ENCODE results near the gene CSE1L.
A peak's percentile ranks its signal among the peaks of the same experiment; 100 is the strongest.
"Not testable (repeated sequence)": the region's sequence is repeated elsewhere in the genome, so short reads cannot be mapped to it uniquely, and the experiment has no call there.

Gene CSE1L, protein sequence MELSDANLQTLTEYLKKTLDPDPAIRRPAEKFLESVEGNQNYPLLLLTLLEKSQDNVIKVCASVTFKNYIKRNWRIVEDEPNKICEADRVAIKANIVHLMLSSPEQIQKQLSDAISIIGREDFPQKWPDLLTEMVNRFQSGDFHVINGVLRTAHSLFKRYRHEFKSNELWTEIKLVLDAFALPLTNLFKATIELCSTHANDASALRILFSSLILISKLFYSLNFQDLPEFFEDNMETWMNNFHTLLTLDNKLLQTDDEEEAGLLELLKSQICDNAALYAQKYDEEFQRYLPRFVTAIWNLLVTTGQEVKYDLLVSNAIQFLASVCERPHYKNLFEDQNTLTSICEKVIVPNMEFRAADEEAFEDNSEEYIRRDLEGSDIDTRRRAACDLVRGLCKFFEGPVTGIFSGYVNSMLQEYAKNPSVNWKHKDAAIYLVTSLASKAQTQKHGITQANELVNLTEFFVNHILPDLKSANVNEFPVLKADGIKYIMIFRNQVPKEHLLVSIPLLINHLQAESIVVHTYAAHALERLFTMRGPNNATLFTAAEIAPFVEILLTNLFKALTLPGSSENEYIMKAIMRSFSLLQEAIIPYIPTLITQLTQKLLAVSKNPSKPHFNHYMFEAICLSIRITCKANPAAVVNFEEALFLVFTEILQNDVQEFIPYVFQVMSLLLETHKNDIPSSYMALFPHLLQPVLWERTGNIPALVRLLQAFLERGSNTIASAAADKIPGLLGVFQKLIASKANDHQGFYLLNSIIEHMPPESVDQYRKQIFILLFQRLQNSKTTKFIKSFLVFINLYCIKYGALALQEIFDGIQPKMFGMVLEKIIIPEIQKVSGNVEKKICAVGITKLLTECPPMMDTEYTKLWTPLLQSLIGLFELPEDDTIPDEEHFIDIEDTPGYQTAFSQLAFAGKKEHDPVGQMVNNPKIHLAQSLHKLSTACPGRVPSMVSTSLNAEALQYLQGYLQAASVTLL

DNA sequence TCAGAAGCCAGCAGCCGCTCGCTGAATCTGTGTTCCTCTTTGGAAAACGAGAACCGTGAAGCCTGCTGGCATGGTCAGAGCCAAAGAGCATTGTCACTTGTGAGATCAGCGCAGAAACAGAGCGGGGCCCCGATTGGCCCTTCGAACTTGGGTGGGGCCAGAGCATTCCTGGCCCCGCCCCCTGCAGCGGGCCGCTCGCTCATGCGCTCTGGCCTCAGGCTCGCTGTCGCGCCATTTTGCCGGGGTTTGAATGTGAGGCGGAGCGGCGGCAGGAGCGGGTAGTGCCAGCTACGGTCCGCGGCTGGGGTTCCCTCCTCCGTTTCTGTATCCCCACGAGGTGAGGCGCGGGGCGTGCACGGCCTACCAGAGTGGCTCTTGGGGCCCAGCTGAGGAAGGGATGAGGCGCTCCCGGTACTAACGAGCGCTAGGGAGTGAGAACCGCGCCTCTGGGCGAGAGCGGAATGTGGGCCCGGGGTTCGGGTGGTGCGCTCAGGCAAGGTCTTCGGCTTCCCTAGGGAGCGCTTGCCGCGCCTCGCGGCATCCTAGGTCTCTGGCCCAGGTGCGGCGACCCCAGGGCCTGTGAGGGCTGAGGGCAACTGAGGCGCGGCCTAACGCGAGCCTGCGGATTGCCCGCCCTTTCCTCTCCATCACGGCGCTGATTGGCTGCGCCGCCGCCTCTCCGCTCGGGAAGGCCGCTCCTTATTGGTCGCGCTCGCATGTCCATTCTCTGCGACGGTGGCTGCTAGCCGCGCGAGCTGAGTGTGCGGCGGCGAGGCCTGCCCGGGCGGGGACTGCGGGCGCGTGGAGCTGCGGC lies at the start of gene CSE1L:
CSE1L (plus strand) TSS at position 226 of the 814 bp plus-strand sequence. CDS start 12,152 bp downstream, outside the sequence.
- DNase-seq, result peak; percentile 93

DNA sequence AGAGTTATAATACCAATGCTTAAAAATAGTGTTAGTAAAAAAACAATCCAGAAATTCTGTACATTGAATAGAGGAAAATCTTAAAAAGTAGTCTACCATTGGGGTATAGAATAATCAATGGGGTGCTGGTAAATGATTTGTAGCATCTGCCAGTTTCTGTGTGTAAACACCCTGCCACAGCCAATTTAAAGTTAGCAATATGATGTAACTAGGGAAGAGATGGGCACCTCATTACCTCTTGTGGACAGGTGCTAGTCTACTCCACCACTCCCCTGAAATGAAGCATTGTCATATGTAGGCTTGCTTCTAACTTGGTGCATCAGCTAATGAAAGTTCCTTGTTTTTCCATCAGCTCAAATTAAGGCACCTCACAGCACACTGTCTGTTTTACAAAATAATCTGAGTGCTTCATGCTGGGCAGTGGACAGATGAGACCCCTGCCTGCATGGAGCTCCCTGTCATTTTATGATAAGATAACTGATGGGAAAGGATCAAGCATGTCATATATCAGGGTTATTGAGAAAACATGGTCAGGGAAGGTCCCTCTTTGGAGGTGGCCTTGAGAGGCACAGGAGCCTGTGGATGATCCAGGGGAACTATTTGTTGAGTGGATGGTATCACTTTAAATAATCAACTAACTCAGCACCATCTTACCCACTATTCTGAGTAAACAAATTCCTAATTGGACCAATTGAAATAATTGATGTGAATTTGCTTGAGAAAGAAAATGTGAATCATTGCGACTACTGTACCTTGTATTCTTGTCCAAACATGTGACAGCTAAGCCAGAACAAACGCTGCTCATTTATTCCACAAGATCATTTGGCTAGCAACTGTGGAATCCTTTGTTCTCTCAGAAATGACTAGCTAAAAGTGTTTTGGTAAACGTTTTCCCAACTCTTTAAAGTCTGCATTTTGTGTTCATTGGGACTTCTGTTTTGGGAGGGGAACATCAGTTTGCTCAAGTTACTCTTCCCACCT lies 45.9 kb upstream of the CSE1L start:
- DNase-seq, result no peak

DNA sequence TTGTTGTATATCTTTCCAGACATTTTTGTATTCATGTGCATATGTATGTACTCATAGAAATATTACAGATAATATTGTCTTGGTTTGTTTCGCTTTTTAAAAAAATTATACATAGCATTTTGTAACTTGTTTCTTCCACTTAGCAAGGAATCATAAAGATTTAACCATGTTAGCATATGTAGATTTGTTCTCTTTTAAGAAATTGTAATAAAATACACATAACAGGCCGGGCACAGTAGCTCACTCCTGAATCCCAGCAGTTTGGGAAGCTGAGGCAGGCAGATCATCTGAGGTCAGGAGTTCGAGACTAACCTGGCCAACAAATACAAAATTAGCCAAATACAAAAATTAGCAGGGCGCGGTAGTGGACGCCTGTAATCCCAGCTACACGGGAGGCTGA lies 44.4 kb upstream of the CSE1L start:
- no peak for DNase-seq

DNA sequence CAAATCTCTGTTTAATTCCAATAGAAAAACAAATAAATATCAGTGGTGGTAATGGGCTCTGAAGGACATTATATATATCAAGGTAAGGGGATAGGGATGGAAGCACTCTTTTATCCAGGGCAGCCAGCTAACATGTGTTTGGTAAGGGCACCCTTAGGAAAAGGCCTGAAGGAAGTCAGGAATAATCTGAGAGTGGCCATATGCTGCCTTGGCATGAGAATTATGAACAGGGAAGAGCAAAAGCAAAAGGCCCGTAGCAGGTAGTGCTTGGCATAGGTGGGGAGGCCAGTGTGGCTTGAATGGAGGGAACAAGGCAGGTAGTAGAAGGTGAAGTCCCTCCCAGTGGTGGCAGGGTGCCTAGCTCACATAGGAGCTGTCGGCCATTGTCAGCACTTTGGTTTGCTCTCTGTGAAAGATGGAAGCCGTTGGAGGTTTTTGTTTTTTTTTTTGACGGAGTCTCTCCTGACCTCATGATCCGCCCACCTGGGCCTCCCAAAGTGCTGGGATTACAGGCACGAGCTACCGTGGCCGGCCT lies 39.6 kb upstream of the CSE1L start:
- no peak for DNase-seq

DNA sequence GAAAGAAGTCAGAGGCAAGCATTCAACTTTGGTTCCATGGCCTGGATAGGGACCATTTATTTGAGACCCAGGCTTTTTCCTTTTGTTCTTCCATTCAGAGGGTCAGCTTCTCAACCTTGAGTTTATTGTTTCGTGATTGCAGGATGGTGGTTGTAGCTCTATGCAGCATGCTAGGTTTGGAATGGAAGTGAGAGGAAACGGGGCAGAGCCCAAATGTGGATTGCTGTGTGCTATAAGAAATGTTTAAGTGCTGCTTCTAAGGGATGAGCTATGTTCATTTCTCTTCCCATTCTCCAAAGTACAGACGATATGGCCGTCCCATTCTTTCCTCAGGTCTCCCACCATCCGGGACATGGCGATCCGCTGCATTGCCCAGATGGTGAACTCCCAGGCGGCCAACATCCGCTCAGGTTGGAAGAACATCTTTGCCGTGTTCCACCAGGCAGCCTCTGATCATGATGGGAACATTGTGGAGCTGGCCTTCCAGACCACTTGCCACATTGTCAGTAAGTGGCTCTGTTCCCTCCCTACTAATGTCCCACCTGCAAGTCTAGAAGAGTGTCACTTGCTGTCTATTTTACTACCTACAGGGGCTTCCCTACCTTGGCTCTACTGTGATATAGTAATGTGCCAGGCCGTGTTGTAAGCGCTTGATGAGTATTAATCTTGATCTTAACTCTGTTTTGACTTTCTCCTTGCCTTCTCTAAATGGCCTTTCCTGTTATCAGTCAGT lies 36.0 kb upstream of the CSE1L start:
- DNase-seq, result no peak

DNA sequence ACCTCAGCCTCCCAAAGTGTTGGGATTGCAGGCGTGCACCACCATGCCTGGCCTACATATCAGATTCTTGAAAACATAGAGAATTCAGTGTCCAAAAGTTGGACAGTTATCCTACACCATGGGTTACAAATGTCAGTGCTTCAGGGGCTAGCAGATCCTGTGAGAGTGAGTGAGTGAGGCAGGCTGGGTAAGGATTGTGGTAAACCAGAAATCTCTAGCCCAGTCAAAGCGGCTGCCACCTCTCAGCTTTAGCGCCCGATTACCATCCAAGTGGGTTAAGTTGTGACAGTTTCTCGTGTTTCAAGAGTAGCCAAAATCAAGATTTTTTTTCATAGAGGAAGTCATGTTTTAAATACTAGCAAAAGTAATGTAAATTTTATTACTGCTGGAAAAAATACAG lies 21.9 kb upstream of the CSE1L start:
- DNase-seq, result no peak

DNA sequence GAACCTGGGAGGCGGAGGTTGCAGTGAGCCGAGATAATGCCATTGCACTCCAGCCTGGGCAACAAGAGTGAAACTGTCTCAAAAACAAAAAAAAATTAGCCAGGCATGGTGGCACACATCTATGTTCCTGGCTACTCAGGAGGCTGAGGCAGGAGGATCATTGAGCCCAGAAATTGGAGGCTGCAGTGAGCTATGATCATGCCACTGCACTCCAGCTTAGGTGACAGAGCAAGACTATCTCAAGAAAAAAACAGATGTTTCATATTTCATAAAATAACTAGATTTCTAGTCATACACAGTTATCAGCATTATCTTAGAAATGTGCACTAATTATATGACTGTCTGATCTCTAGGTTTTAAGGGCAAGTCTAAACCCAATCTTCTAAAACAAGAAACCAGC lies 17.9 kb upstream of the CSE1L start:
- DNase-seq, result not testable (repeated sequence)

DNA sequence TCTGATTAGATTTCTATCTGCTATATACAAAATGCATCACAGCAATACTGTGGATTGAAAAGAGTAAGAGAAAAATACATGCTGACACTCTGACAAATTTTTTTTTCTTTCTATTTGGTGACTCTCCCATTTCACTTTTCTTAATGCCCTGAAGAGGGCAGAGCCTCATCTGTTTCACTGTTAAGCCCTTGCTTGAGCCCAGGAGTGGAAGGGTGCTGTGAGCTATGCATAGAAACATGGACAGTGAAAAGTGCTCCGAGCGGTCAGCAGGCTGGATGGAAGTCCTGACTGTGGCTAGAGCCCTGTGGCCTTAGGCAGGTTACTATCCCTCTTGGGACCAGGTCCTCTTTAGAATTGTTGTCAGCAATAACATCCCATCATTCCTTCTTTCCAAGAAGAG lies 17.4 kb upstream of the CSE1L start:
- DNase-seq, result no peak

DNA sequence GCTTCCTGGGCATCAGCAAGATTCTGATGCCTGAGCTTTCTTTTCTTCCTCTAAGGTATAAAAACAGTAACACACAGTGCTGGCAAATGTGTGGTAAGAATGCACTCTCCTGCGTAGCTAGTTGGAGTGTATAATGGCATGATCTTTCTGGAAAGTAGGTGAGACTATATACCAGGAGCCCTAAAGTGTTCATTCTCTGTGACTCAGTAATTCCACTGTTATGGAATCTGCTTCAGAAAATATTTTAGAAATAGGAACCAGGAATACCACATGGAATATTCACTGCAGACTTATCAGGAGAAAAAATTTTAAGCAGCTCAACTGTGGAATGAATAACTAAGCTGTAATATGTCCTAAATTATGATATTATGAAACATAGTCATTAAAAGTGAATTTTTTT lies 16.9 kb upstream of the CSE1L start:
- no peak for DNase-seq

DNA sequence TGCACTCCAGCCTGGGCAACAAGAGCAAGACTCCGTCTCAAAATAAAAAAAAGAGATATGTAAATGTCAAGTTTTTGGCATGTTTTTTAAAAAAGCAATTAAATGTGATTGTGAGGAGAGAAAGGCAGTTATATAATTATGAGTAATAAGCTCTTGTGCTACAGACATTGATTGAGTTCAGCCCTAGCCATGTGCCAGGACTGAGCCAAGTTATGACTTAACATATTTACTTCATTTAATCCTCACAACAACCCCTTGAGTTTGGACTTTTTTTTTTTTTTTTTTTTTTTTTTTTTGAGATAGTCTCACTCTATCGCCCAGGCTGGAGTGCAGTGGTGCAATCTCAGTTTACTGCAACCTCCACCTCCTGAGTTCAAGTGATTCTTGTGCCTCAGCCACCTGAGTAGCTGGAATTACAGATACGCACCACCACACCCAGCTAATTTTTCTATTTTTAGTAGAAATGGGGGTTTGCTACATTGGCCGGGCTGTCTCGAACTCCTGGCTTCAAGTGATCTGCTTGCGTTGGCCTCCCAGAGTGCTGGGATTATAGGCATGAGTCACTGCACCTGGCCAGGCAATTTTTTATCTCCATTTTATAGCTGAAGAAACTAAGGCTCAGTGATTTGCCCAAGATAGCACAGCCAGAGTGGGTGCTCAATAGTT lies 15.0 kb upstream of the CSE1L start:
- no peak for DNase-seq

DNA sequence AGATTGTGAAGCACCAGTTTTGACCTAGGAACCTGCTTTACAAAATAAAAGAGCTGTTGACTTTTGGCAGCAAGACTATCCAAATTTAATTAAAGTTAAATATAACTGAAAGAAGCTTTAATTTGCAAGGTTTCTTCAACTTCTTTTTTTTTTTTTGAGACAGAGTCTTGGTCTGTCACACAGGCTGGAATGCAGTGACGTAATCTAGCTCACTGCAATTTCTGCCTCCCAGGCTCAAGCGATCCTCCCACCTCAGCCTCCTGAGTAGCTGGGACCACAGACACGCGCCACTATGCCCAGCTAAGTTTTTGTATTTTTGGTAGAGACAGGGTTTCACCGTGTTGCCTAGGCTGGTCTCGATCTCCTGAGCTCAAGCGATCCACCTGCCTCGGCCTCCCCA lies 13.7 kb upstream of the CSE1L start:
- DNase-seq, result no peak

DNA sequence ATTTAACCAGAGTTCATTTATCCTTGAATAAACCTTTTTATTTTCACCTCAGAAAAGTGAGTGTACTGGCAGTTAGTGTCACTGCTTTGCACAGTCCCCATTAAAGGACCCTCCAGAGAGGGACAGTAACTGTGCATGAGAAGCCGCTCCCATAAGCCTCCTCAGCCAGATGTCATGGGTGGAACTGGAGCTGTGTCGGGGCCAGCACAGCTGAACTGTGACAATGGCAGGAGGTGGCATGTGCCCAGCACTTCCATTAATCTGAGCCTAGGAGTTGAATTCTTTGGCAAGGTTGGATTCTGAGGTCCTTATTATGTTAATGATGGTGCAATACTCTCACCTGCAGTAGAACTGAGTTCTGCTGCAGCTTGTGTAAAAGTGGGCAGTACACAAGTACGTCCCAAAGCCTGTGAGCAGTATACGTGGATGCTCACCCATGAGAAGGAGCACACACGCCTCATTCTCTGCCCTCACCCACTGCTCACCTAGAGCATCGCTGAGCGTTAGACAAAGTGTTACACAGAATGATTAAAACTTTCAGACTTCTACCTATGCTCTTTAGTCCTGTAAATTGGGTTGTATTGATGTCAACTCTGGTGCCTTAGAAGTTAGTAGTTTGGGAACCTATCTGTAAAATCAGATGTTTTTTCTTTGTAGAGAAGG lies 11.9 kb upstream of the CSE1L start:
- DNase-seq, result no peak

DNA sequence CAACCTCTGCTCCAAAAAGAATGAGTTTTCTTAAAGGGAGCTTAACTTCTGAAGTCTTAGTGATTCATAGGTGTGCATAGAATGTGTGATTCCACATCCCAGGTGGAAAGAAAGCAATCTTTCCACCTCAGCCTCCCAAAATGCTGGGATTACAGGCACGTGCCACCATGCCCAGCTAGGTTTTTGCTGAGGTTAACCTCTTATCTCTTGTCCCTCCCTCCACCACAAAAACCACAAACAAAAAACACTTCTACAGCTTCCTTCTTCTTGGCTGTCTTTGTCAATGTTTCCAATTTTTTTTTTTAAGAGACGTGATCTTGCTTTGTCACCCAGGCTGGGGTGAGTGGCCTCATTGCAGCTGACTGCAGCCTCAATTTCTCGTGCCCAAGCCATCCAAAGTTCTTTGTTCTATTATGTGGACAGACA lies 8.1 kb upstream of the CSE1L start:
- DNase-seq, result peak; percentile 23

DNA sequence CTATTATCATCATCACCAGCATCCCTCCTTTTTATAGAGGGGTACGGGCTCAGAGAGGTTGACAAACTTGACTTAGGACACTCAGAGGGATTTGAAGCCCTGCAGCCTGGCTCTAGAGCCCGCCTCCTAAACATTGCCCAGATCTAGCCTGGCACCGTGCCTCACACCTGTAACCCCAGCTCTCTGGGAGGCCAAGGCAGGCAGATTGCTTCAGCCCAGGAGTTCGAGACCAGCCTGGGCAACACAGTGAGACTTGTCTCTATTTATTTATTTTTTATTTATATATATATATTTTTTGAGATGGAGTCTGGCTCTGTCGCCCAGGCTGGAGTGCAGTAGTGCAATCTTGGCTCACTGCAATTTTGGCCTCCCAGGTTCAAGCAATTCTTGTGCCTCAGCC lies 6.3 kb upstream of the CSE1L start:
- DNase-seq, result no peak

DNA sequence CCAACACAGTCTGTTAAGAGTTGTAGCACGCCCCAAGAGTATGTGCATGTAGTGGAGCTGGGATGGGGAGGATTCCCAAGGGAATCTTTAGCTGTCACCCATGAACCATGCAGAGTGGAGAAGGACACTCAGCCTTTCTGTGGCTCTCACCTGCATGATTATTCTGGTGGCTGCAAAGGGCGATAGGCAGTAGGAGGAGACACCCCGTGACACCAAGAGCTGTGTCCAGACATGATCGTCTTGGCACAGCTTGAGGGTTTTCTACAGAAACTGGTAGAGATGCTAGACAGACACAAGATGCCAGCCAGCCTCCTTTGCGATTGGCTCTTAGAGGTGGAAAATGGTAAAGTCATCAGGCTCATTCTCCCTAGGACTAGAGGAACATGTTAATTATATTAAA lies 3.1 kb upstream of the CSE1L start:
- DNase-seq, result no peak

DNA sequence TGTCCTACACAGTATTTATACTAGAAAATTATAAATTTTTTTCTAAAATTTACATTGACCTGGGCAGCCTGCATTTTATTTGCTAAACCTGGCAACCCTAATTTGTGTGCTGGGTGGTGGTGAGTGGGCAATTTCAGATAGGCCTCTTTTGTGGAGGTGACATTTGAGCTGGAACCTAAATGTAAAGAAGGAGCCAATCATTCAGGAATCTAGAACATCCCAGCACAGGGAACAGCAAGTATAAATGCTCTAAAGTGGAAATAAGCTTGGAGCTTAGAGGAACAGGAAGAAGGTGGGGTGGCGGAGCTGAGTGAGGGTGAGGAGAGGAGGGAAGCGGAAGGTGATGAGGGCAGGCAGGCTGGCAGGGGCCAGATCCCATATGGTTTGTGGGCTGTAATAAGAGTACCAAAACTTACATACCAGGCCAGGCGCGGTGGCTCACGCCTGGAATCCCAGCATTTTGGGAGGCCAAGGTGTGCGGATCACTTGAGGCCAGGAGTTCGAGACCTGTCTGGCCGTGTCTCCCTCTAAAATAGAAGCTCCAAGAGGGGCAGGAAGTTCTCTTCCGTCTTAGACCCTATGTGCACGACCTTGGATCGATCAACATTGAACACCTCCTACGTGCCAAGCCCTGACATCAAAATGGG lies 549 bp upstream of the CSE1L start:
- peak; percentile 48 for DNase-seq

DNA sequence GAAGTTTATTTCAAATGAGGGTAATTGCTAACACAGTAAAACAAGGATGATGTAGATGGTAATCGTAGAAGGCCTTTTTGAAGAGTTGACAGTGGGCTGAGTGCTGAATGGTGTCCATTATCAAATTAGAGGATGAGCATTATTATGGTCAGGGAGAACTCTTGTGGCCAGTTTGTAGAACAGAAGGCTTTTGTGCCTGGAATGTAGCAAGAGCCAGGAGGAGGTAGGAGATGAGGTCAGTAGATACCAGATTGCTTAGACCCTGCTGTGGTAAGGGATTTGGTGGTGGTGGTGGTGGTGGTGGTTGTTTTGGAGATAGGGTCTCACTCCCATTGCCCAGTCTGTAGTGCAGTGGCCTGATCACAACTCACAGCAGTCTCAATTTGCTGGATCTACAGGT lies 6.2 kb downstream of the CSE1L start:
- no peak for DNase-seq

DNA sequence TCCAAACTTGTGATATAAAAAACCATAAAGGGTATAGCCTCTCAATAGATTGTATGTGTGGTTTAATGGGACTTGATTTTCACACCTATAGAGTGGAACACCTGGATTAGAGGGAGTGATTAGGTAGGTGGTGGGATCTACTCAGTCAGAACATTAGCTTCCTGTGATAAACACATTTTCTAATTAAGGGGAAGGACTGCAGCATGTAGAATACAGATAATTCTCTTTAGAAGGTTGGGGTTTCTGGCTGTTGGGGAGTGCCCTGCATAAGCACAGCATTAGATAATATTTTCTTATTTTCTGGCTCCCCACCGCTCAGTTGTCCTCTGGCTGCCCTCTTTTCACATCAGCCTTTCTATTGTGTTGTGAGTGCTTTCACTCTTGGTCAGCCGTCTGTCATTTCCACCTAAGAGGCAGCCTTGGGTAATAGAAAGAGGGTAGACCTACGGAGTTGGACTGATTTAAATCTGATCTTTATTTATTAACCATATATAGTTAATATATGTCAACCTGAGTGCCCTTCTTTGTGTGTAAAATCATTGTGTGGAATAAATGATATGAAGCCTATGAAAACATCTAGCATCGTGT lies 8.0 kb downstream of the CSE1L start:
- DNase-seq, result no peak

DNA sequence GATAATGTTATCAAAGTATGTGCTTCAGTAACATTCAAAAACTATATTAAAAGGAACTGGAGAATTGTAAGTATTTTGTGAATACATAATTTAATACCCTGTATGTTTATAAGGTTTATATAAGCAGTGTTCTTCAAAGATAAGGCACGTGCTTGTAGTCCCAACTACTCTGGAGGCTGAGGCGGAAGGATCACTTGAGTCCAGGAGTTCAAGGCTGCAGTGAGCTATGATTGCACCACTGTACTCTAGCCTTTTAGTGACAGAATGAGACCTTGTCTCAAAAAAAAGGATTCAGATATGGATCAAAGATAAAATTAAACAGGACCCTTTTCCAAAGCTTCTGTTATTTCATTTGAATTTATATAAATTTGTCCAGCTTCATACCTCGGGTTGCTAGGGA lies 17.2 kb downstream of the CSE1L start:
- no peak for DNase-seq
